Fibroblast of lung (primary cell): ENCODE results near the gene UGT1A7. TPM values are rescaled to one million over a fixed set of nuclear protein-coding genes. Genes with fewer than 3 reads are reported as not detected.

Experiments
- DNase-seq, 2 donors: peaks; one replicate each; pipeline versions ENCODE4 v3.0.0 to v3.0.0-alpha.2; 2010; ENCODE audit warnings: low read depth in 2 of 2
- H2AFZ ChIP-seq: 2 replicates; pipeline ENCODE4 v1.5.1; 2012; ENCODE audit warnings: low read length, control low read depth, inconsistent platforms
- H3K27ac ChIP-seq: 2 replicates; pipeline ENCODE4 v1.5.1; 2011; ENCODE audit warnings: low read length, control low read depth; ENCODE audit not compliant: insufficient read depth
- H3K27me3 ChIP-seq: 2 replicates; pipeline ENCODE4 v1.5.1; 2011; ENCODE audit warnings: mild to moderate bottlenecking, low read length; ENCODE audit not compliant: control insufficient read depth, insufficient read depth
- H3K36me3 ChIP-seq: 2 replicates; pipeline ENCODE4 v1.5.1; 2011; ENCODE audit warnings: low read length; ENCODE audit not compliant: control insufficient read depth, insufficient read depth
- H3K4me1 ChIP-seq: 2 replicates; pipeline ENCODE4 v1.5.1; 2011; ENCODE audit warnings: low read length; ENCODE audit not compliant: control insufficient read depth, insufficient read depth; ENCODE audit errors: extremely low read depth
- H3K4me2 ChIP-seq: 2 replicates; pipeline ENCODE4 v1.5.1; 2011; ENCODE audit warnings: low read length, control low read depth; ENCODE audit not compliant: insufficient read depth; ENCODE audit errors: extremely low read depth
- H3K4me3 ChIP-seq, 4 experiments: fragments of 200-600 bp in 1 of 4; sonication (generic) in 1 of 4; replicated peaks in 1 of 4; 2 replicates each; pipeline ENCODE4 v1.5.1; 2011 to 2016; ENCODE audit warnings: low read length in 4 of 4, low read depth in 3 of 4, mild to moderate bottlenecking in 3 of 4, control low read depth in 2 of 4, inconsistent platforms in 1 of 4, mixed read lengths in 1 of 4; ENCODE audit not compliant: insufficient read depth in 1 of 4; ENCODE audit errors: control extremely low read depth in 1 of 4
- H3K79me2 ChIP-seq: 2 replicates; pipeline ENCODE4 v1.5.1; 2012; ENCODE audit warnings: mild to moderate bottlenecking, low read length, inconsistent platforms; ENCODE audit not compliant: control insufficient read depth, insufficient read depth
- H3K9ac ChIP-seq: 2 replicates; pipeline ENCODE4 v1.5.1; 2011; ENCODE audit warnings: mild to moderate bottlenecking, low read length, control low read depth; ENCODE audit not compliant: insufficient read depth
- H3K9me3 ChIP-seq: 2 replicates; pipeline ENCODE4 v1.5.1; 2012; ENCODE audit warnings: low read depth, low read length; ENCODE audit not compliant: control insufficient read depth, insufficient read depth
- H4K20me1 ChIP-seq: 2 replicates; pipeline ENCODE4 v1.5.1; 2011; ENCODE audit warnings: low read length; ENCODE audit not compliant: control insufficient read depth, insufficient read depth; ENCODE audit errors: extremely low read depth
- EZH2 ChIP-seq: IDR thresholded peaks from 2 replicates; pipeline ENCODE4 v1.5.1; 2012; ENCODE audit warnings: low read length, control low read depth, mild to moderate bottlenecking; ENCODE audit errors: missing control alignments
- polyA plus RNA-seq, 2 donors: library from polyadenylated mRNA; depleted of rRNA in 1 of 2; stranded (reverse) in 1 of 2; unstranded in 1 of 2; fragments of >200 nt; gene quantifications; 2 replicates each; pipeline ENCODE4 v1.2.1, GENCODE V29; 2011 to 2012; ENCODE audit warnings: missing spikeins in 1 of 2
- total RNA-seq: library from RNA; depleted of rRNA; stranded (reverse); fragments of >200 nt; gene quantifications from 2 replicates; pipeline ENCODE4 v1.2.1, GENCODE V29; 2014
- TF ChIP-seq, protein P1 (sequence below), 2 donors: IDR thresholded peaks in 1 of 2; conservative IDR thresholded peaks in 1 of 2; 1 replicate in 1 of 2; 2 replicates in 1 of 2; pipeline ENCODE4 v1.5.1; 2011 to 2012; ENCODE audit warnings: low read length in 2 of 2, control low read depth in 1 of 2, inconsistent platforms in 1 of 2, low read depth in 1 of 2, mild to moderate bottlenecking in 1 of 2

UGT1A7 gene
- total and polyA plus RNA-seq, 2 donors (not counting 1 experiment from before 2014, with no cell fraction given), result not detected

DNA sequence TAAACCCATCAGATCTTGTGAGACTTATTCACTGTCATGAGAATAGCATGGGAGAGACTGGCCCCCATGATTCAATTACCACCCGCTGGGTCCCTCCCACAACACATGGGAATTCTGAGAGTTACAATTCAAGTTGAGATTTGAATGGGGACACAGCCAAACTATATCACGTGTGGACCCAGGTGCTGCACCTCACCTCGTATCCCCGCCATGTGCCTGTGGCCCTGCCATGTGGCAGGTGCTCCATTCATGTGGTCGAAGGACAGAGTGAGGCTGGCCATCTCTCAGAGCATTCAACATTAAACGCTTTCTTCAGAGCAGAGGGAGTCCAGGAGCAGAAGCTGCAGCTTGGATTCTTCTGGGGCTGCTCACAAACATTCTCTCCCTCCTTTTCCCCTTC is 128.7 kb downstream of the UGT1A7 start:
- H3K27ac ChIP-seq, result no peak overlapping the region
- H3K4me2 ChIP-seq, result no peak overlapping the region
- H3K4me1 ChIP-seq, result no peaks in the 10 kb centered on the region
- no peaks in the 10 kb centered on the region for H3K36me3 ChIP-seq
- TF ChIP-seq, protein P1, sequence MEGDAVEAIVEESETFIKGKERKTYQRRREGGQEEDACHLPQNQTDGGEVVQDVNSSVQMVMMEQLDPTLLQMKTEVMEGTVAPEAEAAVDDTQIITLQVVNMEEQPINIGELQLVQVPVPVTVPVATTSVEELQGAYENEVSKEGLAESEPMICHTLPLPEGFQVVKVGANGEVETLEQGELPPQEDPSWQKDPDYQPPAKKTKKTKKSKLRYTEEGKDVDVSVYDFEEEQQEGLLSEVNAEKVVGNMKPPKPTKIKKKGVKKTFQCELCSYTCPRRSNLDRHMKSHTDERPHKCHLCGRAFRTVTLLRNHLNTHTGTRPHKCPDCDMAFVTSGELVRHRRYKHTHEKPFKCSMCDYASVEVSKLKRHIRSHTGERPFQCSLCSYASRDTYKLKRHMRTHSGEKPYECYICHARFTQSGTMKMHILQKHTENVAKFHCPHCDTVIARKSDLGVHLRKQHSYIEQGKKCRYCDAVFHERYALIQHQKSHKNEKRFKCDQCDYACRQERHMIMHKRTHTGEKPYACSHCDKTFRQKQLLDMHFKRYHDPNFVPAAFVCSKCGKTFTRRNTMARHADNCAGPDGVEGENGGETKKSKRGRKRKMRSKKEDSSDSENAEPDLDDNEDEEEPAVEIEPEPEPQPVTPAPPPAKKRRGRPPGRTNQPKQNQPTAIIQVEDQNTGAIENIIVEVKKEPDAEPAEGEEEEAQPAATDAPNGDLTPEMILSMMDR (conservative IDR thresholded peaks at IDR 0.05 in 1 of 2, IDR thresholded peaks at IDR 0.05 in 1 of 2; ENCODE audit: low read depth in 1 of 2, low read length in 2 of 2), result no peak
- TF ChIP-seq EZH2, result no peak
- H2AFZ ChIP-seq, result no peak overlapping the region
- no peak for DNase-seq
- H3K79me2 ChIP-seq, result no peaks in the 10 kb centered on the region
- H3K9me3 ChIP-seq, result no peaks in the 10 kb centered on the region
- no peak overlapping the region for H3K4me3 ChIP-seq
- H3K9ac ChIP-seq, result no peak overlapping the region
- no peaks in the 10 kb centered on the region for H4K20me1 ChIP-seq
- H3K27me3 ChIP-seq, result no peaks in the 10 kb centered on the region

DNA sequence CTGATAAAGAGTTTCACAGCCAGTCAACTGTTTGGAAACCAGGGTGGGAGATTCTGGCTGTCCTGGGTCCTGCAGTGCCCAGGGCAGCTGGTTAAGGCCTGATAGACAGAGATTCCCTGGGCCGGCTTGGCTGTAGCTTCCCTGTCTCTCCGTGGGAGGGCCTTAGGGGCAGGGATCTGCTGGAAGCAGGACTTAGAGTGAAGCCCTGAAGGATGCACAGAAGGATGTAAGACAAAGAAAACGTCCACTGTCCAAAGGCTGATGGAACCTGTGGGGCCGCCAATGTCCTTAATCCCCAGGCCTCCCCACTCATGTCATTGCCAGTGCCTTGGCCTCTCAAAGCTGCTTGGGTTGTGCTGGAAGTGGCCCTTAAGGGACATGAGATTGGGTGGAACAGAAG is 129.4 kb downstream of the UGT1A7 start:
- Histone ChIP-seq H3K9me3 (no peaks in the 10 kb centered on the region), H3K36me3 (no peaks in the 10 kb centered on the region), H3K4me3 (no peak overlapping the region), H3K27ac (no peak overlapping the region), H3K9ac (no peak overlapping the region), H4K20me1 (no peaks in the 10 kb centered on the region), H3K27me3 (no peaks in the 10 kb centered on the region), H3K79me2 (no peaks in the 10 kb centered on the region), H2AFZ (no peak overlapping the region), H3K4me2 (no peak overlapping the region), H3K4me1 (no peaks in the 10 kb centered on the region)
- DNase-seq, result no peak
- no peak for TF ChIP-seq EZH2
- TF ChIP-seq, protein P1 (conservative IDR thresholded peaks at IDR 0.05 in 1 of 2, IDR thresholded peaks at IDR 0.05 in 1 of 2; ENCODE audit: low read depth in 1 of 2, low read length in 2 of 2), result no peak

GRCh38 chr2:233811732-233812131 is 130.0 kb downstream of the UGT1A7 start:
- Histone ChIP-seq H3K36me3 (no peaks in the 10 kb centered on the region), H3K27ac (no peak overlapping the region), H3K4me1 (no peaks in the 10 kb centered on the region), H2AFZ (no peak overlapping the region), H3K4me3 (no peak overlapping the region), H3K9ac (no peak overlapping the region), H3K9me3 (no peaks in the 10 kb centered on the region), H3K4me2 (no peak overlapping the region), H3K27me3 (no peaks in the 10 kb centered on the region), H4K20me1 (no peaks in the 10 kb centered on the region), H3K79me2 (no peaks in the 10 kb centered on the region)
- TF ChIP-seq EZH2, result no peak
- TF ChIP-seq, protein P1 (conservative IDR thresholded peaks at IDR 0.05 in 1 of 2, IDR thresholded peaks at IDR 0.05 in 1 of 2; ENCODE audit: low read depth in 1 of 2, low read length in 2 of 2), result no peak
- DNase-seq, result no peak
